ENCODE measurements around the gene MEGF6.

MEGF6 gene

GRCh38 chr1:3477241-3477995 lies 133.9 kb downstream of the MEGF6 start:
- DNase-seq = no peak

- DNase-seq = no peak
These were observed 134.6 kb downstream of the MEGF6 start for GRCh38 chr1:3476666-3477065.

GRCh38 chr1:3475839-3476573 lies 135.3 kb downstream of the MEGF6 start:
- DNase-seq = no peak

- DNase-seq = no peak
These were observed 136.9 kb downstream of the MEGF6 start for GRCh38 chr1:3474421-3474820.

GRCh38 chr1:3474016-3474415 lies 137.3 kb downstream of the MEGF6 start:
- DNase-seq = no peak

GRCh38 chr1:3473381-3473844 lies 137.9 kb downstream of the MEGF6 start:
- DNase-seq = no peak

- no peak for DNase-seq
These were observed 138.4 kb downstream of the MEGF6 start for GRCh38 chr1:3472906-3473305.

- no peak for DNase-seq
These were observed 139.0 kb downstream of the MEGF6 start for GRCh38 chr1:3472088-3472850.

GRCh38 chr1:3471356-3472087 lies 139.8 kb downstream of the MEGF6 start:
- DNase-seq = no peak

GRCh38 chr1:3470650-3471355 lies 140.5 kb downstream of the MEGF6 start:
- DNase-seq = no peak

- no peak for DNase-seq
These were observed 141.3 kb downstream of the MEGF6 start for GRCh38 chr1:3469849-3470649.

GRCh38 chr1:3469104-3469848 lies 142.0 kb downstream of the MEGF6 start:
- no peak for DNase-seq

GRCh38 chr1:3468236-3469103 lies 142.8 kb downstream of the MEGF6 start:
- DNase-seq = no peak

GRCh38 chr1:3467096-3468036 lies 143.9 kb downstream of the MEGF6 start:
- DNase-seq = no peak

- DNase-seq = no peak
These were observed 144.8 kb downstream of the MEGF6 start for GRCh38 chr1:3466366-3467075.

- no peak for DNase-seq
These were observed 145.4 kb downstream of the MEGF6 start for GRCh38 chr1:3465935-3466321.

- DNase-seq = no peak
These were observed 146.0 kb downstream of the MEGF6 start for GRCh38 chr1:3465091-3465934.

Data from NCI-H1105 (cell line).